Neural progenitor cell (in vitro differentiated cells): ENCODE measurements around the gene ABHD13. TPM values are rescaled to one million over a fixed set of nuclear protein-coding genes. Genes with fewer than 3 reads are reported as not detected.

Experiments used
- DNase-seq: peaks from one replicate; pipeline ENCODE4 v3.0.0-alpha.2; 2016; ENCODE audit warnings: low spot score
- H2AFZ ChIP-seq: fragments of 200-600 bp; sonication (generic); replicated peaks from 2 replicates; pipeline ENCODE4 v1.6.1; 2016; ENCODE audit warnings: antibody characterized with exemption
- H3F3A ChIP-seq: fragments of 200-600 bp; sonication (generic); 2 replicates; pipeline ENCODE4 v1.6.1; 2016; ENCODE audit warnings: antibody characterized with exemption, low read depth
- H3K27ac ChIP-seq: fragments of 200-600 bp; sonication (generic); 2 replicates; pipeline ENCODE4 v1.5.1; 2016; ENCODE audit warnings: mild to moderate bottlenecking
- H3K27me3 ChIP-seq: fragments of 200-600 bp; sonication (generic); 2 replicates; pipeline ENCODE4 v1.6.1; 2016; ENCODE audit warnings: mild to moderate bottlenecking, moderate library complexity
- H3K36me3 ChIP-seq: fragments of 200-600 bp; sonication (generic); 2 replicates; pipeline ENCODE4 v1.5.1; 2016
- H3K4me1 ChIP-seq: fragments of 200-600 bp; sonication (generic); 2 replicates; pipeline ENCODE4 v1.6.1; 2016; ENCODE audit warnings: mixed run types
- H3K4me2 ChIP-seq: fragments of 200-600 bp; sonication (generic); 2 replicates; pipeline ENCODE4 v1.6.1; 2016
- H3K4me3 ChIP-seq: fragments of 200-600 bp; sonication (generic); 2 replicates; pipeline ENCODE4 v1.5.1; 2016
- H3K79me2 ChIP-seq: fragments of 200-600 bp; sonication (generic); 2 replicates; pipeline ENCODE4 v1.6.1; 2016; ENCODE audit warnings: low read depth
- H3K9ac ChIP-seq: fragments of 200-600 bp; sonication (generic); 2 replicates; pipeline ENCODE4 v1.6.1; 2016
- H3K9me3 ChIP-seq: fragments of 200-600 bp; sonication (generic); 2 replicates; pipeline ENCODE4 v1.5.1; 2016; ENCODE audit warnings: low read depth
- H4K20me1 ChIP-seq: fragments of 200-600 bp; sonication (generic); 2 replicates; pipeline ENCODE4 v1.6.1; 2016; ENCODE audit warnings: low read depth
- H3K27ac Mint-ChIP-seq: 3 replicates; pipeline ENCODE4 v1.8.0; 2021; ENCODE audit warnings: mixed read lengths
- H3K27me3 Mint-ChIP-seq: 2 replicates; pipeline ENCODE4 v1.8.0; 2022; ENCODE audit warnings: low read depth, mild to moderate bottlenecking, inconsistent platforms, moderate library complexity, mixed read lengths; ENCODE audit not compliant: insufficient read depth
- H3K36me3 Mint-ChIP-seq: 3 replicates; pipeline ENCODE4 v1.8.0; 2021; ENCODE audit warnings: mixed read lengths
- H3K4me1 Mint-ChIP-seq: 3 replicates; pipeline ENCODE4 v1.8.0; 2021; ENCODE audit warnings: mixed read lengths
- H3K4me3 Mint-ChIP-seq: 3 replicates; pipeline ENCODE4 v1.8.0; 2021; ENCODE audit warnings: mild to moderate bottlenecking, moderate library complexity, mixed read lengths
- H3K9me3 Mint-ChIP-seq: 3 replicates; pipeline ENCODE4 v1.8.0; 2020; ENCODE audit warnings: mixed read lengths
- CTCF ChIP-seq: fragments of 200-600 bp; sonication (generic); IDR thresholded peaks from 2 replicates; pipeline ENCODE4 v1.5.1; 2017; ENCODE audit warnings: antibody characterized with exemption, mild to moderate bottlenecking
- EZH2 ChIP-seq: fragments of 200-600 bp; sonication (generic); IDR thresholded peaks from 2 replicates; pipeline ENCODE4 v1.6.1; 2017; ENCODE audit warnings: antibody characterized with exemption, mild to moderate bottlenecking, moderate library complexity
- EZH2phosphoT487 ChIP-seq: fragments of 200-600 bp; sonication (generic); IDR thresholded peaks from 2 replicates; pipeline ENCODE4 v1.6.1; 2017; ENCODE audit warnings: antibody characterized with exemption
- total RNA-seq: library from RNA; depleted of rRNA; stranded (reverse); fragments of >200 nt; gene quantifications from 2 replicates; pipeline ENCODE4 v1.2.3, GENCODE V29; 2015; ENCODE audit warnings: low replicate concordance

Gene ABHD13
- total RNA-seq, 1 donor from 2014 or later: 17.6 TPM

- no peak for DNase-seq
- no peaks in the 10 kb centered on the region for H3K4me1 ChIP-seq
- no peaks in the 10 kb centered on the region for H3K36me3 Mint-ChIP-seq
- H3K9ac ChIP-seq: no peak overlapping the region
- TF ChIP-seq EZH2phosphoT487 (no peak), EZH2 (no peak), CTCF (no peak)
- H3K27ac Mint-ChIP-seq: no peak overlapping the region
- no peaks in the 10 kb centered on the region for H3K27me3 ChIP-seq
- no peak overlapping the region for H3K27ac ChIP-seq
- H3F3A ChIP-seq: no peaks in the 10 kb centered on the region
- H3K4me3 ChIP-seq: no peak overlapping the region
- H3K36me3 ChIP-seq: no peaks in the 10 kb centered on the region
- H3K4me1 Mint-ChIP-seq: no peaks in the 10 kb centered on the region
- no peak overlapping the region for H3K4me3 Mint-ChIP-seq
- H3K9me3 ChIP-seq: no peaks in the 10 kb centered on the region
- H3K27me3 Mint-ChIP-seq: peaks cover 3% of the 10 kb centered on the region
- no peaks in the 10 kb centered on the region for H3K79me2 ChIP-seq
- H3K4me2 ChIP-seq: no peak overlapping the region
- H2AFZ ChIP-seq: no peak overlapping the region
- no peaks in the 10 kb centered on the region for H4K20me1 ChIP-seq
- H3K9me3 Mint-ChIP-seq: no peaks in the 10 kb centered on the region
These were observed 63.7 kb downstream of the ABHD13 start for GRCh38 chr13:108281901-108282300.

- Mint-ChIP-seq H3K27ac (no peak overlapping the region), H3K9me3 (no peaks in the 10 kb centered on the region), H3K27me3 (peaks cover under 1% of the 10 kb centered on the region), H3K36me3 (no peaks in the 10 kb centered on the region), H3K4me3 (no peak overlapping the region), H3K4me1 (no peaks in the 10 kb centered on the region)
- Histone ChIP-seq H4K20me1 (no peaks in the 10 kb centered on the region), H3K9ac (no peak overlapping the region), H3K79me2 (no peaks in the 10 kb centered on the region), H2AFZ (no peak overlapping the region), H3K4me3 (no peak overlapping the region), H3K4me1 (no peaks in the 10 kb centered on the region), H3K4me2 (no peak overlapping the region), H3K9me3 (no peaks in the 10 kb centered on the region), H3K27me3 (no peaks in the 10 kb centered on the region), H3F3A (no peaks in the 10 kb centered on the region), H3K27ac (no peak overlapping the region), H3K36me3 (no peaks in the 10 kb centered on the region)
- TF ChIP-seq EZH2 (no peak), CTCF (no peak), EZH2phosphoT487 (no peak)
- DNase-seq: no peak
These were observed 64.9 kb downstream of the ABHD13 start for GRCh38 chr13:108283110-108283509.

Other genes with a start within 250 kb of the ABHD13 start
- gene LIG4, start 2.9 kb upstream of the ABHD13 start, total RNA-seq: 8.0 and 16.3 TPM in 2 replicates
- gene TNFSF13B, start 51.3 kb downstream of the ABHD13 start, total RNA-seq: 0.25 and 0.45 TPM in 2 replicates